ENCODE measurements around the gene AARS2.

AARS2 gene

GRCh38 chr6:44275749-44276648, 37.1 kb downstream of the AARS2 start:
- peak; percentile 22 for DNase-seq (ENCODE audit: low spot score)

- no peak for DNase-seq (ENCODE audit: low spot score)
Observed at GRCh38 chr6:44275271-44275748, 37.8 kb downstream of the AARS2 start.

- no peak for DNase-seq (ENCODE audit: low spot score)
Observed at GRCh38 chr6:44273617-44274016, 39.5 kb downstream of the AARS2 start.

- no peak for DNase-seq (ENCODE audit: low spot score)
Observed at GRCh38 chr6:44272999-44273566, 40.1 kb downstream of the AARS2 start.

- no peak for DNase-seq (ENCODE audit: low spot score)
Observed at GRCh38 chr6:44272529-44272928, 40.6 kb downstream of the AARS2 start.

GRCh38 chr6:44271914-44272313, 41.2 kb downstream of the AARS2 start:
- DNase-seq (ENCODE audit: low spot score): no peak

GRCh38 chr6:44271406-44271723, 41.8 kb downstream of the AARS2 start:
- DNase-seq (ENCODE audit: low spot score): no peak

- no peak for DNase-seq (ENCODE audit: low spot score)
Observed at GRCh38 chr6:44270526-44271405, 42.4 kb downstream of the AARS2 start.

- DNase-seq (ENCODE audit: low spot score): no peak
Observed at GRCh38 chr6:44269921-44270525, 43.1 kb downstream of the AARS2 start, which contains the start of gene TMEM151B. TSS of gene TMEM151B (plus strand) at chr6:44270450. CDS start at chr6:44270743, 293 bp downstream.

- DNase-seq (ENCODE audit: low spot score): no peak
Observed at GRCh38 chr6:44269178-44269920, 43.8 kb downstream of the AARS2 start.

GRCh38 chr6:44268095-44268628, 45.0 kb downstream of the AARS2 start:
- DNase-seq (ENCODE audit: low spot score): peak; percentile 63

- no peak for DNase-seq (ENCODE audit: low spot score)
Observed at GRCh38 chr6:44267252-44267651, 45.9 kb downstream of the AARS2 start.

- DNase-seq (ENCODE audit: low spot score): no peak
Observed at GRCh38 chr6:44266347-44266746, 46.8 kb downstream of the AARS2 start.

GRCh38 chr6:44265722-44266233, 47.4 kb downstream of the AARS2 start:
- no peak for DNase-seq (ENCODE audit: low spot score)

- peak; percentile 96 for DNase-seq (ENCODE audit: low spot score)
Observed at GRCh38 chr6:44265007-44265721, 48.0 kb downstream of the AARS2 start, which contains the start of gene NFKBIE. TSS of gene NFKBIE (minus strand) at chr6:44265551. CDS start at chr6:44265346, 205 bp downstream.

GRCh38 chr6:44264154-44265006, 48.8 kb downstream of the AARS2 start:
- DNase-seq (ENCODE audit: low spot score): no peak

GRCh38 chr6:44263354-44264100, 49.6 kb downstream of the AARS2 start:
- DNase-seq (ENCODE audit: low spot score): no peak
